IMR-90 (cell line): ENCODE results near the gene XDH. TPM values are rescaled to one million over a fixed set of nuclear protein-coding genes. Genes with fewer than 3 reads are reported as not detected.

ENCODE experiments used
- ATAC-seq: fragments of 200-7000 bp; cut with Tn5 transposase; 2 replicates; pipeline ENCODE4 v1.9.1; 2020; ENCODE audit warnings: low read depth, mild to moderate bottlenecking, moderate library complexity
- BruUV-seq: library from RNA; stranded (reverse); fragments of 400-500 nt; replicated peaks from 2 replicates; lab custom pipeline; 2021; lab: Mats Ljungman, UMichigan
- CTCF ChIA-PET: fragments of 300-600 bp; formaldehyde crosslinking; extraction: SDS; loops from one replicate; lab custom pipeline; 2021; ENCODE audit warnings: antibody characterized with exemption; lab: Yijun Ruan, JAX
- POLR2A ChIA-PET: fragments of 300-600 bp; sonication (Branson Sonifier 250); formaldehyde crosslinking; loops from one replicate; lab custom pipeline; 2022; ENCODE audit warnings: antibody characterized with exemption; ENCODE audit not compliant: unreplicated experiment; lab: Charles Lee
- DNase-seq: peaks from one replicate; pipeline ENCODE4 v3.0.0; 2013
- H2AFZ ChIP-seq: replicated peaks from 2 replicates; pipeline ENCODE3; 2013; ENCODE audit warnings: low read length, mild to moderate bottlenecking; ENCODE audit not compliant: poor library complexity
- H2AK5ac ChIP-seq: 2 replicates; pipeline ENCODE4 v1.6.1; 2013; ENCODE audit warnings: low read depth, low read length, inconsistent platforms
- H2AK9ac ChIP-seq: replicated peaks from 2 replicates; pipeline ENCODE3; 2013; ENCODE audit warnings: mild to moderate bottlenecking, low read depth, low read length, moderate library complexity; ENCODE audit not compliant: poor library complexity
- H2BK120ac ChIP-seq: 2 replicates; pipeline ENCODE4 v1.6.1; 2013; ENCODE audit warnings: low read depth, low read length, inconsistent platforms
- H2BK15ac ChIP-seq: 3 replicates; pipeline ENCODE4 v1.6.1; 2013; ENCODE audit warnings: low read depth, low read length, inconsistent platforms
- H2BK20ac ChIP-seq: 2 replicates; pipeline ENCODE4 v1.6.1; 2013; ENCODE audit warnings: low read depth, mild to moderate bottlenecking, inconsistent platforms, low read length, moderate library complexity
- H2BK5ac ChIP-seq: 2 replicates; pipeline ENCODE4 v1.6.1; 2013; ENCODE audit warnings: mild to moderate bottlenecking, low read depth, low read length, inconsistent platforms; ENCODE audit not compliant: poor library complexity, severe bottlenecking
- H3K14ac ChIP-seq: replicated peaks from 2 replicates; pipeline ENCODE4 v1.6.1; 2013; ENCODE audit warnings: low read depth, low read length, inconsistent platforms
- H3K18ac ChIP-seq: 2 replicates; pipeline ENCODE4 v1.6.1; 2013; ENCODE audit warnings: low read depth, low read length, control low read depth
- H3K23ac ChIP-seq: 2 replicates; pipeline ENCODE4 v1.6.1; 2013; ENCODE audit warnings: low read depth, low read length, inconsistent platforms
- H3K27ac ChIP-seq: 2 replicates; pipeline ENCODE4 v1.5.1; 2013; ENCODE audit warnings: mild to moderate bottlenecking, control low read depth, low read length; ENCODE audit not compliant: insufficient read depth
- H3K27me3 ChIP-seq: 2 replicates; pipeline ENCODE4 v1.6.1; 2013; ENCODE audit warnings: low read length; ENCODE audit not compliant: control insufficient read depth, insufficient read depth
- H3K36me3 ChIP-seq: 2 replicates; pipeline ENCODE4 v1.6.1; 2013; ENCODE audit warnings: low read length, mixed read lengths; ENCODE audit not compliant: control insufficient read depth, insufficient read depth
- H3K4ac ChIP-seq: 2 replicates; pipeline ENCODE4 v1.6.1; 2013; ENCODE audit warnings: low read depth, low read length, inconsistent platforms
- H3K4me1 ChIP-seq: 2 replicates; pipeline ENCODE4 v1.6.1; 2013; ENCODE audit warnings: low read length, mixed read lengths; ENCODE audit not compliant: control insufficient read depth, insufficient read depth
- H3K4me2 ChIP-seq: 2 replicates; pipeline ENCODE4 v1.6.1; 2013; ENCODE audit warnings: low read depth, mild to moderate bottlenecking, control low read depth, low read length, moderate library complexity
- H3K4me3 ChIP-seq: 2 replicates; pipeline ENCODE4 v1.5.1; 2013; ENCODE audit warnings: low read depth, mild to moderate bottlenecking, control low read depth, low read length, moderate library complexity; ENCODE audit not compliant: insufficient read depth
- H3K56ac ChIP-seq: 2 replicates; pipeline ENCODE4 v1.6.1; 2013; ENCODE audit warnings: low read length, inconsistent platforms; ENCODE audit not compliant: insufficient read depth; ENCODE audit errors: extremely low read depth
- H3K79me1 ChIP-seq, 2 experiments: 2 replicates each; pipeline ENCODE4 v1.6.1; 2013; ENCODE audit warnings: low read length in 2 of 2, inconsistent platforms in 1 of 2, low read depth in 1 of 2
- H3K9ac ChIP-seq: 2 replicates; pipeline ENCODE4 v1.6.1; 2013; ENCODE audit warnings: low read depth, low read length, control low read depth
- H3K9me1 ChIP-seq: 2 replicates; pipeline ENCODE4 v1.6.1; 2013; ENCODE audit warnings: low read length, inconsistent platforms; ENCODE audit not compliant: insufficient read depth
- H3K9me3 ChIP-seq: 2 replicates; pipeline ENCODE4 v1.6.1; 2013; ENCODE audit warnings: low read length; ENCODE audit not compliant: control insufficient read depth, insufficient read depth
- H4K20me1 ChIP-seq: 2 replicates; pipeline ENCODE4 v1.6.1; 2013; ENCODE audit warnings: low read length, inconsistent platforms; ENCODE audit not compliant: insufficient read depth
- H4K5ac ChIP-seq: 2 replicates; pipeline ENCODE4 v1.6.1; 2013; ENCODE audit warnings: mild to moderate bottlenecking, low read depth, low read length, control low read depth
- H4K8ac ChIP-seq, 2 experiments: 2 replicates each; pipeline ENCODE4 v1.6.1; 2013; ENCODE audit warnings: low read depth in 2 of 2, low read length in 2 of 2, control low read depth in 1 of 2, inconsistent platforms in 1 of 2
- H4K91ac ChIP-seq: 2 replicates; pipeline ENCODE4 v1.6.1; 2013; ENCODE audit warnings: low read depth, low read length, inconsistent platforms; ENCODE audit not compliant: insufficient read depth
- BHLHE40 ChIP-seq: fragments of 150-350 bp; IDR thresholded peaks from 2 replicates; pipeline ENCODE4 v1.6.1; 2016; ENCODE audit warnings: mild to moderate bottlenecking, low read depth, low read length
- CEBPB ChIP-seq: IDR thresholded peaks from 2 replicates; pipeline ENCODE4 v1.6.1; 2012; ENCODE audit warnings: low read depth, low read length, improper control_type of control experiment
- CHD1 ChIP-seq: IDR thresholded peaks from 2 replicates; pipeline ENCODE4 v1.6.1; 2012; ENCODE audit warnings: low read depth, low read length, improper control_type of control experiment
- CTCF ChIP-seq: conservative IDR thresholded peaks from 2 replicates; pipeline ENCODE4 v1.5.1; 2012; ENCODE audit warnings: mild to moderate bottlenecking, low read depth, low read length, improper control_type of control experiment
- MAFK ChIP-seq: IDR thresholded peaks from 2 replicates; pipeline ENCODE4 v1.6.1; 2012; ENCODE audit warnings: low read depth, low read length, improper control_type of control experiment
- MAZ ChIP-seq: IDR thresholded peaks from 2 replicates; pipeline ENCODE4 v1.6.1; 2012; ENCODE audit warnings: low read depth, mild to moderate bottlenecking, low read length, improper control_type of control experiment, moderate library complexity, borderline replicate concordance
- MXI1 ChIP-seq: IDR thresholded peaks from 2 replicates; pipeline ENCODE4 v1.6.1; 2012; ENCODE audit warnings: low read depth, mild to moderate bottlenecking, low read length, moderate library complexity, borderline replicate concordance
- NFE2L2 ChIP-seq: fragments of 150-350 bp; IDR thresholded peaks from 2 replicates; pipeline ENCODE4 v1.6.1; 2016; ENCODE audit warnings: low read depth, mild to moderate bottlenecking, low read length
- POLR2A ChIP-seq: IDR thresholded peaks from 2 replicates; pipeline ENCODE4 v1.6.1; 2012; ENCODE audit warnings: mild to moderate bottlenecking, low read depth, low read length
- RAD21 ChIP-seq: IDR thresholded peaks from 2 replicates; pipeline ENCODE4 v1.6.1; 2012; ENCODE audit warnings: low read length, improper control_type of control experiment
- RCOR1 ChIP-seq: IDR thresholded peaks from 2 replicates; pipeline ENCODE4 v1.6.1; 2012; ENCODE audit warnings: mild to moderate bottlenecking, low read length, improper control_type of control experiment; ENCODE audit not compliant: insufficient replicate concordance
- RFX5 ChIP-seq: IDR thresholded peaks from 2 replicates; pipeline ENCODE4 v1.8.0; 2012; ENCODE audit warnings: low read depth, mild to moderate bottlenecking, low read length, moderate library complexity
- SMC3 ChIP-seq: fragments of 150-350 bp; IDR thresholded peaks from 2 replicates; pipeline ENCODE4 v1.6.1; 2016; ENCODE audit warnings: low read depth, mild to moderate bottlenecking, antibody characterized with exemption, low read length, moderate library complexity
- WGBS, 2 experiments: methylation state at CpG; one replicate each; pipeline versions ENCODE4 v1.1.5 to v1.1.7; 2013; ENCODE audit warnings: missing lambda C conversion rate in 2 of 2; ENCODE audit not compliant: insufficient read length in 1 of 2; ENCODE audit errors: extremely low coverage in 2 of 2; 5-methylcytosine and 5-hydroxymethylcytosine counted together
- dilution Hi-C: fragments of 300-500 bp; cut with HindIII; formaldehyde crosslinking; loops from one replicate; pipeline ENCODE4 v1.14.3; 2018; ENCODE audit warnings: low sequenced_read_pairs; ENCODE audit not compliant: unreplicated experiment
- in situ Hi-C: fragments of 300-500 bp; cut with MboI; formaldehyde crosslinking; loops from 3 replicates; pipeline ENCODE4 v1.14.3; 2019; ENCODE audit warnings: low sequenced_read_pairs, inconsistent platforms, mixed read lengths
- intact Hi-C: fragments of 100-400 bp; cut with micrococcal nuclease; formaldehyde crosslinking; loops from 2 replicates; pipeline ENCODE4 v1.10.0; 2022
- polyA plus RNA-seq, 3 experiments: library from polyadenylated mRNA; depleted of rRNA; stranded (reverse); fragments of >200 nt; gene quantifications; 2 replicates each; pipeline ENCODE4 v1.2.3, GENCODE V29; 2012; ENCODE audit warnings: low replicate concordance in 1 of 3
- total RNA-seq: library from RNA; depleted of rRNA; stranded (reverse); fragments of >200 nt; gene quantifications from 2 replicates; pipeline ENCODE4 v1.2.3, GENCODE V29; 2012
- TF ChIP-seq, protein P1 (sequence below): fragments of 150-350 bp; IDR thresholded peaks from 2 replicates; pipeline ENCODE4 v1.6.1; 2016; ENCODE audit warnings: low read depth, mild to moderate bottlenecking, low read length, moderate library complexity, borderline replicate concordance

XDH gene
- total and polyA plus RNA-seq, 2 of the 4 experiments (the other 2 are of a cell fraction): 0.46 to 1.1 TPM

GRCh38 chr2:31406593-31407385, 7.8 kb downstream of the XDH start:
- intact Hi-C loops (no loop called here), dilution Hi-C loops (no loop called here), in situ Hi-C loops (no loop called here)
- no peaks in the 10 kb centered on the region; the same call in 1 of the 2 replicates for H3K9me1 ChIP-seq
- BruUV-seq: no TSS peak
- no peak overlapping the region for H3K4me3 ChIP-seq
- H2BK15ac ChIP-seq: no peak overlapping the region
- no peak overlapping the region for H4K91ac ChIP-seq
- H3K79me1 ChIP-seq: no peaks in the 10 kb centered on the region
- POLR2A ChIA-PET: no interaction called here
- no peaks in the 10 kb centered on the region for H3K36me3 ChIP-seq
- no peaks in the 10 kb centered on the region for H3K27me3 ChIP-seq
- ATAC-seq (no peak), DNase-seq (no peak)
- no peak overlapping the region for H2BK20ac ChIP-seq
- no peaks in the 10 kb centered on the region for H3K9me3 ChIP-seq
- no peak overlapping the region for H2BK5ac ChIP-seq
- H3K23ac ChIP-seq: no peak overlapping the region
- H3K4me2 ChIP-seq: no peak overlapping the region
- no peak overlapping the region for H2AK5ac ChIP-seq
- H3K14ac ChIP-seq: no peak overlapping the region
- TF ChIP-seq CHD1: no peak
- TF ChIP-seq NFE2L2: no peak
- TF ChIP-seq RAD21: no peak
- TF ChIP-seq CEBPB: no peak
- no peak for TF ChIP-seq BHLHE40
- TF ChIP-seq MAFK: no peak
- no peak for TF ChIP-seq RCOR1
- TF ChIP-seq, protein P1, sequence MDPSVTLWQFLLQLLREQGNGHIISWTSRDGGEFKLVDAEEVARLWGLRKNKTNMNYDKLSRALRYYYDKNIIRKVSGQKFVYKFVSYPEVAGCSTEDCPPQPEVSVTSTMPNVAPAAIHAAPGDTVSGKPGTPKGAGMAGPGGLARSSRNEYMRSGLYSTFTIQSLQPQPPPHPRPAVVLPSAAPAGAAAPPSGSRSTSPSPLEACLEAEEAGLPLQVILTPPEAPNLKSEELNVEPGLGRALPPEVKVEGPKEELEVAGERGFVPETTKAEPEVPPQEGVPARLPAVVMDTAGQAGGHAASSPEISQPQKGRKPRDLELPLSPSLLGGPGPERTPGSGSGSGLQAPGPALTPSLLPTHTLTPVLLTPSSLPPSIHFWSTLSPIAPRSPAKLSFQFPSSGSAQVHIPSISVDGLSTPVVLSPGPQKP: no peak
- no peak for TF ChIP-seq MAZ
- TF ChIP-seq MXI1: no peak
- no peak for TF ChIP-seq SMC3
- no peak for TF ChIP-seq POLR2A
- no peak for TF ChIP-seq CTCF
- no peak for TF ChIP-seq RFX5
- no peak overlapping the region for H3K27ac ChIP-seq
- H3K4me1 ChIP-seq: peaks cover 5% of the 10 kb centered on the region; the same call in 1 of the 2 replicates
- H3K9ac ChIP-seq: no peak overlapping the region
- H2AK9ac ChIP-seq: no peak overlapping the region
- H4K8ac ChIP-seq: no peak overlapping the region
- no peak overlapping the region for H3K56ac ChIP-seq
- CTCF ChIA-PET: interaction anchor here (0.8 kb wide), 1 partner anchor 34 kb away, joined by 3 read pairs; no protein-coding TSS in a partner anchor
- H2AFZ ChIP-seq: no peak overlapping the region
- no peak overlapping the region for H3K18ac ChIP-seq
- 63% methylated on average over 2 of the region's 10 CpGs; no CpG with 5 or more reads in 1 of the 2 experiments for WGBS, 2 experiments
- H3K4ac ChIP-seq: no peak overlapping the region
- no peak overlapping the region for H2BK120ac ChIP-seq
- H4K20me1 ChIP-seq: no peaks in the 10 kb centered on the region
- H4K5ac ChIP-seq: no peak overlapping the region
